NCI-H187 (cell line): ENCODE measurements around the gene CHST12.
"Not testable (repeated sequence)": the region's sequence is repeated elsewhere in the genome, so short reads cannot be mapped to it uniquely, and the experiment has no call there.

Experiments used
- DNase-seq, 2 experiments: peaks; one replicate each; lab custom pipeline; 2025; lab: John Stamatoyannopoulos, UW

The CHST12 gene

DNA sequence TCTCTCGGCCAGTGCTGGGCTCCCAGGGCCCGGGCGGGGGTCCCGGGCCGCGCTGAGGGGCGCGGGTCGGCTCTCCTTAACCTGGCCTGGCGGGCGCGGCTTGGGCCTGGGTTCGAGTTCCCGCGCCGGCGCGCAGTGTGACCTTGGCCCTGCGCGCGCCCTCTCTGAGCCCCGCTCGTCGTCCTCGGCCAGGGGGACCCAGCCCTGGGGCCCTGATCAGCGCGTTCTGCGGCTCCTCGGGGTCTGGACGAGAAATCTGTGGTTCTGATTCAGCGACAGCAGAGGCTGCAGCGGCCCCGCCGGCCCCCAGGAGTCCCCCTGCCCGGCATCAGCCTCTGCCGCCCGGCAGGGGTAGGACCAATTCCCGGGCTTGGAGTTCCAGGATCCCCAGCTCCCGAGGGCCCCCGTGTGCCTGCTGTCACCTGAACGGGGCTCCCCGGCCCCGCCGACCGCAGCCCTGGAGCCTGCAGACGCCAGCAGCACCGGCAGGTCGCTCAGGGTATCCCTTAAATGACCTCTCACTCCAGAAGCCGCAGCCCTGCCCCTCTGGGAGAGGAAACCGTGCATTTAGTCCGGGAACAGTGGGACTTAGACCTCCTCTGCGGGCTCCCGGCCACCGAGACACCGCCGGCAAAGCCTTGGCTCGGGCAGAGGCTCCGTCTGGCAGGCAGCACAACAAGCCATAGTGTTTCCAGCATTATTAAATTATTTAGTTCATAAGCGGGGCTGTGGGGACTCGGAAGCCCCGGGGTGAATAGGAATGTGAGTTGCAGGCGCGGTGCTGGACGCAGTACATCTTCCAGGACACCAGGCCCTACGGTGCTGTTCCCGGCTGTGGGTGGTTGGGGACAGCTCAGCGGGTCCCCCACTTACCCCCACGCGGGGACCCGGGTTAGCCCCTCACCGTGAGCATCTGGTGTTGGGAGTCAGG is 572 bp downstream of the CHST12 start:
- DNase-seq = no peak

DNA sequence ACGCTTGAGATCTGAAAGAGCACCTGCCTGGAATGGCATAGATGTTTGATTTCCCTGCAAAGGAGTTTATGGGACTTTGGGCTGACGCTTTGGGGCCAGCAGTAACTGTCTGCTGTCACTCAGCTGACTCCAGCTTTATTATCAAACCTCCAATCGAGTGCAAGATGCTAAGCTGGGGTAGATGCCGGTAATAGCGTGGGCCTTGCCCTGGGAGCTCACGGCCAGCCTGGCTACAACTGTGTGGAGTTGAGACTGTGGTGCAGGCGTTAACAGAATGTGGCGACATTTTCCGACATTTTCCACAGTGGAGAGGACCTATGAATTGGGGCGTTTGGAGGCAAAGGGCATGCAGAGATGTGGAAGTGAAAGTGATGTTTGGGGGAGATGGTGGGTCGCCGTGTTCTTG is 1.3 kb downstream of the CHST12 start:
- no peak for DNase-seq

DNA sequence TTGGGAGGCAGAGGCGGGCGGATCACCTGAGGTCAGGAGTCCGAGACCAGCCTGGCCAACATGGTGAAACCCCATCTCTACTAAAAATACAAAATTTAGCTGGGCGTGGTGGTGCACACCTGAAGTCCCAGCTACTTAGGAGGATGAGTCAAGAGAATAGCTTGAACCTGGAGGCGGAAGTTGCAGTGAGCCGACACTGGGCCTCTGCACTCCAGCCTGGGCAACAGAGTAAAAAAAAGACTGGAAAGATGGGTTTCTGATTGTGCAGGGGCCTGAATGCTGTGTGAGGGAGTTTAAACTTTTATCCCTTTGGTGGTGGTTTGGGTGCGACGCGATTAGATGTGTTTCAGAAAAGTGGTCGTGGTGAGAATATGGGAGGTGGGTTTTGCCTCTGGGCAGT is 1.8 kb downstream of the CHST12 start:
- no peak for DNase-seq

DNA sequence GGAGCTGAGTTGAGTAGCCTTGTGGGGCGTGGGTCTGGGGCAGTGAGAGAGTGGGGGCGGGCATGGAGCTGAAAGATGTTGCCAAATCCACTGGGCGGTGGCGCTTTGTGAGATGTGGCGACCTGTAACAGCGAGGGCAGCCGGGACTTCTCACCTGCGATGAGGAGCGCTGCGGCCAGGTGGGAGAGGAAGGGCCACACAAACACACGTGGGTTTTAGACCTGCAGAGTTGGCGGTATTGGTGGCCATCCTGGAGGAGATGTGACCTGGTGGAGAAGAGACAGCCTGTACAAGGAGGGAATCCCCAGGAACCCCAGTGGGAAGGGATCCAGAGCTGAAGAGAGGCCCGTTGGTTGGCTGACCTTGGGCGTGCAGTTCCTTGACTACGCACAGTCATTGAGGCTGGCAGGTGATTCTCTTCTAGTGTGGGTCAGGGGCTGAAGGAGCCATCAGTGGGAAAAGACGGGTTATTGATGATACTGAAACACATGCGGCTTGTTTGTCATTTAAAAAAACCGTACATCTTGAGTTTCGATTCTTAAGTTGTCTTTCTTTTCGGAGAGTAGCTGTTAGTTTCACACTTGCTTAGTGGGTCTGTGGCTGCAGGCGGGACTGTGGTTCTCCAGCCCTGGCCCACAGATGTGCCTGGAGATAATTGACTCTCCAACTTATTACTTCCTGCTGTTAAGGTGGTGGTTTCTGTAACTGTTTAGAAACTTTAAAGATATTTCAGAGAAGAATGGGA is 2.4 kb downstream of the CHST12 start:
- no peak for DNase-seq

DNA sequence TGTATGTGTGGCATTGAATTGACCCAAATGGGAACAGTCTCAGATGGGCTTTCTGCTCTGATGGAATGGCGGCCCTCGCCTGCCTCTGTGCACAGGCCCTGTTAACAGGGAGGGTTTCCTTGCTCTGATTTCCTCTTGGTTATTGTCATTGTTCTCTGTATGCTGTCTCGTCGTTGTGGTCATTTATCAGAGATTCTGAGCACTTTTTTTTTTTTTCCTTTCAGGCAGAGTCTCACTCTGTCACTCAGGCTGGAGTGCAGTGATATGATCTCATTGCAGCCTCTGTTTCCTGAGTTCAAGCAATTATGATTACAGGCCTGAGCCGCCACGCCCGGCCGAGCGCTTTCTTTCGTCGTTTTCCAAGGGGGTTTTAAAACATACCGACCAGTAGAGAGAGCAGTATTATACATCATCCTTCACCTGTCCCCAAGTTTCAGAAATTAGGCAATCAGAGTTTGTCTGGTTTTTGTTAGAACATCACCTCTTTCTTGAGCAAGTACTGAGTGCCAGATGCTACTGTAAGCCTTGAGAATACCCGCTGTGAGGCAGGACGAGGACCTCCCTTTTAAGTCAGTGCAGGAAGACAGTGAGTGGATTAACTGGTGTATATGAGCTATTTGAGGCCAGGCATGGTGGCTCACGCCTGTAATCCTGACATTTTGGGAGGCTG is 6.5 kb downstream of the CHST12 start:
- DNase-seq = no peak

GRCh38 chr7:2411049-2411448 is 7.6 kb downstream of the CHST12 start:
- no peak for DNase-seq

GRCh38 chr7:2411815-2412586 is 8.6 kb downstream of the CHST12 start:
- no peak for DNase-seq

GRCh38 chr7:2412587-2413201 is 9.3 kb downstream of the CHST12 start:
- no peak for DNase-seq

GRCh38 chr7:2416063-2416462 is 12.7 kb downstream of the CHST12 start:
- DNase-seq = no peak

- DNase-seq = no peak
Measured at GRCh38 chr7:2416650-2417049, 13.2 kb downstream of the CHST12 start.

GRCh38 chr7:2417178-2417577 is 13.8 kb downstream of the CHST12 start:
- DNase-seq = not testable (repeated sequence)

- DNase-seq = no peak
Measured at GRCh38 chr7:2417981-2418481, 14.6 kb downstream of the CHST12 start.

GRCh38 chr7:2420216-2420933 is 17.0 kb downstream of the CHST12 start:
- no peak for DNase-seq

DNA sequence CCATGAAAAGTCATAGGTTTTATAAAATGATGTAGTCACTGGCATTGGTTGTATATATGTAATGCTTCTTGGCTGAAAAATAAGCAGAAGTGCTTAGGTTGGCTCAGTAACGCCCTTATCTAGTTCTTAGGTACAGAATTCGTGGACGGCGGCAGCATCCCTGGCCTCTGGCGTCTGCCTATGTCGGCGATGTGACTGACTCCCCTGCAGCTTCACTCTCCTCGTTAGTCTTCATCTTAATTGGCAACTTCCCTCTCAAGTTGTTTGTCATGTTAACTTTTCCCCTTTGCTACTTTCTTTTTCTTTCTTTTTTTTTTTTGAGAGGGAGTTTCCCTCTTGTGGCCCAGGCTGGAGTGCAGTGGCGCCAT is 18.5 kb downstream of the CHST12 start:
- no peak for DNase-seq

GRCh38 chr7:2425749-2426148 is 22.3 kb downstream of the CHST12 start:
- DNase-seq = no peak

DNA sequence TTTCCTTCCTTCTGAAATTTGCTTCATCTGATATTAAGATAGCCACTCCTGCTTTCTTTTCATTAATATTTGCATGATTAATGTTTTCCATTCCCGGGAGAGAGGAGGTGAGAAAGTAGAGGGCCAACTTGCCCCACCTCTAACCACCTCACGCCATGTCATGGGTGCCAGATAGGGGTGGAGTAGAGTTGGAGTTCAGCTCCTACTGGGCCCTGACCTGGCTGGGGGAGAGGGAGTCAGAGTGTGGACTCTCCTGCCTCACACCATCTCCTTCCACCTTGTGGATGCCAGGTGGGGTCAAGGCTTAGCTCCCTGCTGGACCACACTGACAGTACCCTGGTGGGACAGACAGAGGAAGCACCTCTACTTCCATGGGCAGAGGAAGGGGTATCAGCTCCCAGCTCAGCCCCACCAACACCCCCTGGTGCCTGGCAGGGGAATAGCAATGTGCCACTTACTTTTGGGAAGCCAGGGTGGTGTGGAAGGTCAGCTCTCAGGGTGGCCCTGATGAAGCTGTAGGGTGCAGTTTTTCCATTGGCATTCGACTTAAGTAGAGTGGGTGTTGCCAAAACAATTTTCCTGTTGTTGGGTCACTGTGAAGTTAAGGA is 28.0 kb downstream of the CHST12 start:
- no peak for DNase-seq

- no peak for DNase-seq
Measured at GRCh38 chr7:2432910-2433712, 29.7 kb downstream of the CHST12 start.

DNA sequence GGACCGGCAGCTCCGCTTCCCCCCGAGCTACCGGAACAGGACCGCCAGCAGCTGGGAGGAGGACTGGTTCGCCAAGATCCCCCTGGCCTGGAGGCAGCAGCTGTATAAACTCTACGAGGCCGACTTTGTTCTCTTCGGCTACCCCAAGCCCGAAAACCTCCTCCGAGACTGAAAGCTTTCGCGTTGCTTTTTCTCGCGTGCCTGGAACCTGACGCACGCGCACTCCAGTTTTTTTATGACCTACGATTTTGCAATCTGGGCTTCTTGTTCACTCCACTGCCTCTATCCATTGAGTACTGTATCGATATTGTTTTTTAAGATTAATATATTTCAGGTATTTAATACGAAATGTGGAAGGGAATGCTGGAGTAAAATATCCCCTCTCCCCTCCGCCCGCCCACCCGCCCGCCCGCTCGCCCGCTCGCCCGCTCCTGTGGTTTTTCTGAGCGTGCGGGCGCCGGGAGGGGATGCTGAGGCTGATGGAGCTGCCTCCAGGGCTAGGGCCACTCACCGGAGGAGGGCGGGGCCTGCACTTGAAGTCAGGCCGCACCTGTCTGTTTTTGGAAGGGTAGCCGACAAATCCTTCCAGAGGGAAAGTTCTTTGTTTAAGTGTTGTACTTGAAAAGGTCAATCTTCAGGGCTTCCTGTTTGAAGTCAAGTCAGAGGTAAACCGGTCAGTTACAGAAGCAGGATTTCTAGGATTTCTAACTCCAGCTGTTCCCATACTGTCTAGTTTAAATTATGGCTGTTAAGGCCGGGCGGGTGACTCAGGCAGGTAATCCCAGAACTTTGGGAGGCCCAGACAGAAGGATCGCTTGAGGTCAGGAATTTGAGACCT is 30.5 kb downstream of the CHST12 start:
- no peak for DNase-seq
